H1 (cell line): Measurements from ENCODE around the gene R3HDM1. TPM values are rescaled to one million over a fixed set of nuclear protein-coding genes. Genes with fewer than 3 reads are reported as not detected.

Experiments used
- ATF2 ChIP-seq: IDR thresholded peaks from 2 replicates; pipeline ENCODE4 v1.6.1; 2012; ENCODE audit warnings: low read length, inconsistent platforms
- polyA plus RNA-seq, 7 experiments: library from polyadenylated mRNA; depleted of rRNA in 3 of 7; stranded (reverse) in 5 of 7; unstranded in 2 of 7; fragments of >200 nt in 5 of 7; fragments of 200-250 nt in 2 of 7; gene quantifications; 1 replicate in 5 of 7; 2 replicates in 1 of 7; 4 replicates in 1 of 7; pipeline versions ENCODE4 v1.2.1 to v1.2.3, GENCODE V29; 2011 to 2013; ENCODE audit warnings: missing spikeins in 2 of 7, mixed read lengths in 2 of 7
- total RNA-seq: library from RNA; stranded (reverse); fragmentation: NEBNext Ultra II Directional; extraction: Animal tissue kit (Norgen Biotek cat#: 25700); gene quantifications from 2 replicates; pipeline ENCODE4 v1.2.1, GENCODE V29; 2021

The R3HDM1 gene
- total and polyA plus RNA-seq, 2 of the 8 experiments (the other 6 are each of a cell fraction or from before 2014, with no cell fraction given), result 77.7 to 120 TPM

GRCh38 chr2:135762530-135762929 is 231.2 kb downstream of the R3HDM1 start (continued):
- no peak for TF ChIP-seq ATF2
